Neural crest cell (in vitro differentiated cells): Measurements from ENCODE around the gene DMAC2L. TPM values are rescaled to one million over a fixed set of nuclear protein-coding genes. Genes with fewer than 3 reads are reported as not detected.
"Not testable (repeated sequence)": the region's sequence is repeated elsewhere in the genome, so short reads cannot be mapped to it uniquely, and the experiment has no call there.

Source experiments
- DNase-seq: peaks from one replicate; pipeline ENCODE4 v3.0.0; 2021; ENCODE audit warnings: low read depth, mixed read lengths, low spot score
- H3K27ac Mint-ChIP-seq: one replicate; pipeline ENCODE4 v1.8.0; 2021; ENCODE audit warnings: mild to moderate bottlenecking, mixed read lengths; ENCODE audit not compliant: unreplicated experiment
- H3K27me3 Mint-ChIP-seq: 2 replicates; pipeline ENCODE4 v1.8.0; 2021; ENCODE audit warnings: low read depth, mild to moderate bottlenecking, mixed read lengths
- H3K36me3 Mint-ChIP-seq: 2 replicates; pipeline ENCODE4 v1.8.0; 2021; ENCODE audit warnings: low read depth, mild to moderate bottlenecking, mixed read lengths
- H3K4me1 Mint-ChIP-seq: 2 replicates; pipeline ENCODE4 v1.8.0; 2021; ENCODE audit warnings: mixed read lengths
- H3K4me3 Mint-ChIP-seq: one replicate; pipeline ENCODE4 v1.8.0; 2021; ENCODE audit warnings: mild to moderate bottlenecking, mixed read lengths
- H3K9me3 Mint-ChIP-seq: 2 replicates; pipeline ENCODE4 v1.8.0; 2021; ENCODE audit warnings: mixed read lengths
- total RNA-seq: library from RNA; stranded (reverse); gene quantifications from 2 replicates; pipeline ENCODE4 v1.2.1, GENCODE V29; 2021
- TF ChIP-seq, protein P1 (sequence below): fragments of 200-600 bp; sonication (generic); conservative IDR thresholded peaks from 2 replicates; pipeline ENCODE4 v1.5.0; 2021; ENCODE audit warnings: antibody characterized with exemption, mild to moderate bottlenecking

DMAC2L gene
- total RNA-seq, 1 donor from 2014 or later: 19.1 TPM

DNA sequence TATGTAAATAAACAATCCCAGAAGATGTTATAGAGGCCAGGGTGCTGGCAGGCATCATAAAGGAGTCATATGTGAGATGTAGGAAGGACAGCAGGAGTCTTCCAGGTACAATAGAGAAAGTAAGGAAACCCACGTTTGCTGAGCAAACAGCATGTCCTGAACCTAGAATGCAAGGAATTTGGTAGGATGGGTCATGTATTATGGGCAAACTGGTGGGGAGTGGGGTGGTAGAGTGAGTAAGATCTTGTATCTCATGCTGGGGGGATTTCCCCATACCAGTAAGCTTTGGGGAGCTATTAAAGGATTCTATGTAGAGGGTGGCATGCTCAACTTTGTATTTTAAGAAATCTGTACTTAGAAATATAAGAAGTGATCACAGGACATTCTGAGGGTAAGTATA lies 43.6 kb downstream of the DMAC2L start:
- H3K9me3 Mint-ChIP-seq: peaks cover 8% of the 10 kb centered on the region
- no peak overlapping the region for H3K4me3 Mint-ChIP-seq

DNA sequence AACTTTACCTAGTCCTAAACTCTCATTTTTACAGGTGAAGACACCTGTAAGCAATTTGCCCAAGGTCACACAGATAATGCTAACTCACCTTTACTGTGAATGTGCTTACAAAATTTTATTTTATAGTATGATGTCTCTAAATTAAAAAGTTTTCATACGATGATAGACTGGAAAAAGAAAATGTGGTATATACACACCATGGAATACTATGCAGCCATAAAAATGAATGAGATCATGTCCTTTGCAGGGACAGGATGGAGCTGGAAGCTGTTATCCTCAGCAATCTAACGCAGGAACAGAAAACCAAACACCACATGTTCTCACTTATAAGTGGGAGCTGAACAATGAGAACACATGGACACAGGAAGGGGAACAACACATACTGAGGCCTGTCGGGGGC lies 44.2 kb downstream of the DMAC2L start:
- not testable (repeated sequence) for H3K36me3 Mint-ChIP-seq, H3K27me3 Mint-ChIP-seq, H3K9me3 Mint-ChIP-seq, H3K4me3 Mint-ChIP-seq, DNase-seq, H3K27ac Mint-ChIP-seq
- peaks cover 13% of the 10 kb centered on the region for H3K4me1 Mint-ChIP-seq

More for the DNA sequence above, 43.6 kb downstream of the DMAC2L start:
- DNase-seq: no peak
- Mint-ChIP-seq H3K36me3 (peaks cover 6% of the 10 kb centered on the region), H3K27me3 (no peaks in the 10 kb centered on the region), H3K27ac (no peak overlapping the region), H3K4me1 (peaks cover 13% of the 10 kb centered on the region)
- TF ChIP-seq, protein P1, sequence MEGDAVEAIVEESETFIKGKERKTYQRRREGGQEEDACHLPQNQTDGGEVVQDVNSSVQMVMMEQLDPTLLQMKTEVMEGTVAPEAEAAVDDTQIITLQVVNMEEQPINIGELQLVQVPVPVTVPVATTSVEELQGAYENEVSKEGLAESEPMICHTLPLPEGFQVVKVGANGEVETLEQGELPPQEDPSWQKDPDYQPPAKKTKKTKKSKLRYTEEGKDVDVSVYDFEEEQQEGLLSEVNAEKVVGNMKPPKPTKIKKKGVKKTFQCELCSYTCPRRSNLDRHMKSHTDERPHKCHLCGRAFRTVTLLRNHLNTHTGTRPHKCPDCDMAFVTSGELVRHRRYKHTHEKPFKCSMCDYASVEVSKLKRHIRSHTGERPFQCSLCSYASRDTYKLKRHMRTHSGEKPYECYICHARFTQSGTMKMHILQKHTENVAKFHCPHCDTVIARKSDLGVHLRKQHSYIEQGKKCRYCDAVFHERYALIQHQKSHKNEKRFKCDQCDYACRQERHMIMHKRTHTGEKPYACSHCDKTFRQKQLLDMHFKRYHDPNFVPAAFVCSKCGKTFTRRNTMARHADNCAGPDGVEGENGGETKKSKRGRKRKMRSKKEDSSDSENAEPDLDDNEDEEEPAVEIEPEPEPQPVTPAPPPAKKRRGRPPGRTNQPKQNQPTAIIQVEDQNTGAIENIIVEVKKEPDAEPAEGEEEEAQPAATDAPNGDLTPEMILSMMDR: no peak

DNA sequence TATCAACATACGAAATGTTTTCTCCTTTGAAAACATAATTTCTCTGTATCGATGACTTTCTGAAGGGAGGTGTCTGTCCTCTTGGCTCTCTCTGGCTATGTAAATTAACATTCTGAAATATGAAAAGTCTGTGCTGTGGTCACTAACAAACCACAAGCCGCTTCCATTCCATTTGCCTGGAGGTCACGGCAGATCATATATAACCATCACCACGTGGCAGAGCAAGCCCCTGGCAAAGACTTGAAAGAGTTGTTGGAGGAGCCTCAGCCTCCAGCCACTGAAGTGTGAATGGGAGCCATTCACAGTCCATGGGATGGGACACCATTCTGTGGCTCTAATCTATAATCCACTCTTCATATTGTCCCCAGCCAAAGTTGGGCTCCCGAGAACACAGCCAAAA lies 45.0 kb downstream of the DMAC2L start:
- no peak for DNase-seq
- Mint-ChIP-seq H3K4me3 (no peak overlapping the region), H3K27ac (no peak overlapping the region), H3K36me3 (peaks cover 6% of the 10 kb centered on the region), H3K4me1 (peaks cover 8% of the 10 kb centered on the region), H3K27me3 (no peaks in the 10 kb centered on the region), H3K9me3 (peaks cover 8% of the 10 kb centered on the region)
- TF ChIP-seq, protein P1: no peak

DNA sequence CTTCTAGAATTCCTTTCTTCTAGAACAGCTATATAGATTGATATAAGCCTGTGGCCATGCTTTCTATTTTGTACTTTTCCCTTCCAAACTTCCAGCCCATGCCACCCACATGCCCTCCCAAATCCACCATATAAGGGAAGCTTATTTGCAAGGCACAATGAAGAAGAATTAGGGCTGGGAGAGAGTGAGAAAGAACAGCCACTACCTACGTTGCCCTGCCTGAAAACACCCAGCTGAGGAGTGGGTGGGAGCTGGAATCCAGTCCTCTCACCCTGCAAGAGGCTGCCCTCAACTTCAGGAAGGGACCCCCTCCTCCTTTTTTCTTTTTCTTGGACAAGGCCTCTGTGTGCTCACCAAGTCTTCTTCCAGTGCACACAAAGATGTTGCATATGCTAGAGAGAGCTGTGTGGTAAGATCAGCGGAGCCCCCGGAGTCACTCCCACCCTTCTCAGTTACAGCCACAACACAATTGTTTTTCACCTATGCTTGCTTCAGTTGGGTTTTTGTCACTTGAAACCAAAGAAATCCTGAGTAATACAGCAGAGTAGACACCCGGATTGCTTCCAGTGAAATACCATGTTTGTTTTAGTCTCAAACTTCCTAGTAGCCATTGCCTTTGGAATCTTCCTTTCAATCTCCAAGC lies 45.8 kb downstream of the DMAC2L start:
- Mint-ChIP-seq H3K9me3 (peaks cover 8% of the 10 kb centered on the region), H3K4me3 (no peak overlapping the region), H3K27me3 (no peaks in the 10 kb centered on the region), H3K4me1 (peaks cover 8% of the 10 kb centered on the region), H3K27ac (no peak overlapping the region), H3K36me3 (peaks cover 6% of the 10 kb centered on the region)
- DNase-seq: no peak
- TF ChIP-seq, protein P1: no peak

DNA sequence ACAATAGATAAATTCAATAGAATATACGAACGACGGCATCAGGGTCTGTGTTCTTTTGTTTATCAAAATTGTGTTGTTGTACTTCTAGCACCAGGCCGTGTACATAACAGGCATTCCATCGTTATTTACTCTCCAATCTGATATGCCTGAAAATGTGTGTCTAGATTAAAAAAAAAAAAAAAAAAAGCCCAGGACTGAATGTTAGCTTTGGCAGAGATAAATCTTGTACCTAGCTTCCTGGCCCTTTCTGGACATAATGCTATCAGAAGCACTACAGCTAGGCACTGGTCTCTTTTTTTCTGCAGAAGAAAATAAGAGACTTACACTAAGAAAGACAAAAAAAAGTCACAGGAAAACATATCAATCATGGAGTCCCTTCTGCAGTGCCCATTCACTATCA lies 47.5 kb downstream of the DMAC2L start:
- Mint-ChIP-seq H3K36me3 (peaks cover 6% of the 10 kb centered on the region), H3K4me1 (peaks cover 8% of the 10 kb centered on the region), H3K4me3 (no peak overlapping the region), H3K9me3 (peaks cover 8% of the 10 kb centered on the region), H3K27ac (no peak overlapping the region), H3K27me3 (no peaks in the 10 kb centered on the region)
- TF ChIP-seq, protein P1: no peak
- DNase-seq: no peak

DNA sequence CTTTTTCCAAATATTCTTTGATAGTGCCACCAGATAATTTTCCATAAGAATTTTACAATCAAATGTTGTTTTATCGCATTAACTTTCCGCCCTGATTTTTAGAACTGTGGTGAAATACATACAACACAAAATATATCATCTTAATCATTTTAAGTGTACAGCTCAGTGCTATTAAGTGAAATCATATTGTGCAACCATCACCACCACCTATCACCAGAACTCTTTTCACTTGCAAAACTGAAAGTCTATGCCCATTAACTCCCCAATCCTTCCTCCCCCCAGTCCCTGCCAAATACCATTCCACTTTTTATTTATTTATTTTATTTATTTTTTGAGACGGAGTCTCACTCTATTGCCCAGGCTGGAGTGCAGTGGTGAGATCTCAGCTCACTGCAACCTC lies 48.0 kb downstream of the DMAC2L start:
- no peak for DNase-seq
- peaks cover 8% of the 10 kb centered on the region for H3K9me3 Mint-ChIP-seq
- no peak overlapping the region for H3K4me3 Mint-ChIP-seq
- no peak overlapping the region for H3K27ac Mint-ChIP-seq
- TF ChIP-seq, protein P1: no peak
- peaks cover 8% of the 10 kb centered on the region for H3K4me1 Mint-ChIP-seq
- peaks cover 6% of the 10 kb centered on the region for H3K36me3 Mint-ChIP-seq
- H3K27me3 Mint-ChIP-seq: no peaks in the 10 kb centered on the region
